Caki2 (cell line): ENCODE results near the gene KRT79. TPM values are rescaled to one million over a fixed set of nuclear protein-coding genes. Genes with fewer than 3 reads are reported as not detected.

Source experiments
- DNase-seq: peaks from one replicate; pipeline ENCODE4 v3.0.0-alpha.2; 2015; ENCODE audit warnings: low read depth
- in situ Hi-C: cut with HindIII; loops from 2 replicates; pipeline ENCODE4 v1.10.0; 2016; ENCODE audit warnings: low sequenced_read_pairs, low pct_unique_long_range_greater_than_20kb, mixed read lengths
- total RNA-seq: library from RNA; depleted of rRNA; stranded (reverse); fragments of >200 nt; shearing (Covaris generic); gene quantifications from 2 replicates; pipeline ENCODE4 v1.2.3, GENCODE V29; 2014; ENCODE audit warnings: low replicate concordance

Gene KRT79
- total RNA-seq, 1 experiment from 2014 or later, result not detected

DNA sequence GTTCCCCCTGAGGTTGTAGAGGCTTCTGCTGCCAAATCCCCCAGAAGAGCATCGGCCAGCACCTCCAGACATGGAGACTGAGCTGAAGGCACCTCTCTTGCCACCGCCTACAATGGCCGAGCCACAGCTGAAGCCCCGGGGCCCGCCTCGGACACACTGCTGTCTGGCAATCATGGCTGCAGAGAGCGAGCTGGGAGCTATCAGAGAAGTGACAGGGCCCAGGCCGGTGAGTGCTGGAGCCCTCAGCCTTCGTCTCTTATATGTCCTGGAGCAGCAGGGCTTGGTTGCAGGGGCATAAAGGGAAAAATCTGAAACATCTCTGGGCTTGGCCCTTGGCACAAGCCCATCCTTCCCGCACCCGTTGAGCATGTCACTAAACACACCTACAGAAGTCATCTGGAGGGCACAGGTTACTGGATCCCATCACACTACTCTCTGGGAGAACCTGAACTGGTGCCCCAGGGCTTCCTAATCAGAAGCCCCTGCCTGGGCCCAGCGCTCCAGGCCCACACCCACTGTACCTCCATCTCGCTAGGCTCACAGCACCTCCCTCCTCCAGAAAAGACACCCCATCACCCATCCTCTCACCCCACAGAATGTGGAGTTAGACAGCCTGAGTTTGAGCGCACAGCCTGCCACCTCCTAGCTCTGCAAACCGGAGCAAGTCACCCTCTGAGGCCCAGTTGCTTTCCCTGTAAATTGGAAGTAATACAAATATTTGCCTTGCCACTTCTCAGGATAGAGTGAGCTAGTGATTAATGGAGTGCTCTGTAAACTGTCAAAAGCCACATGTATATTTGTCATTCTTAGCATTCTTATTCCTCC is 20.0 kb downstream of the KRT79 start, which contains the start of gene KRT4:
TSS of gene KRT4 (minus strand) at position 232 of the 825 bp plus-strand sequence. CDS start at position 174, 58 bp downstream.
- in situ Hi-C loops, result no loop called here
- DNase-seq, result peak; percentile 19

DNA sequence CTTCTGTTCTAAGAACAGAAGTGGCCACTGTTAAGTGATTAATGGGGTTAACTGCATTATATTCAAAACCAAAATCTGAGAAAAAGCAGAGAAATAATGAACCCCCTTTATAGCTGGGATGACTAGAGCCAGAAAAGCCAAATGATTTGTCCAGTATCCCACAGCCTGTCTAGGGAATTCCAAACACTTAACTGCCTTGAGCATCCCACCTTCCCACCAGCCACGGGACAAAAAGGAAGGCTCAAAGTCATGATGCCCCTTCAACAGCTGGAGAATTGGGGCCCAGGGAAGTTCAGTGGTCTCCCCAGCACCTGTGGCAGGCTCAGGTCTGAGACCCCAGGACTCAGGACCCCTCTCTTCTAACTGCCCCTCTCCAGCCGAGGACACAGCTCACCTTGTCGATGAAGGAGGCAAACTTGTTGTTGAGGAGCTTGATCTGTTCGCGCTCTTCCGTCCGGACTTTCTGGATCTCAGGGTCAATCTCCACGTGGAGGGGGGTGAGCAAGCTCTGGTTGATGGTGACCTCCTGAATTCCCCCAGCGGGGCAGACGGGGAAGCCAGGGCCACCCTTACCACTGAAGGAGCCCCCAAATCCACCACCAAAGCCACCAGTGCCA is 20.8 kb downstream of the KRT79 start:
- in situ Hi-C loops, result no loop called here
- no peak for DNase-seq

DNA sequence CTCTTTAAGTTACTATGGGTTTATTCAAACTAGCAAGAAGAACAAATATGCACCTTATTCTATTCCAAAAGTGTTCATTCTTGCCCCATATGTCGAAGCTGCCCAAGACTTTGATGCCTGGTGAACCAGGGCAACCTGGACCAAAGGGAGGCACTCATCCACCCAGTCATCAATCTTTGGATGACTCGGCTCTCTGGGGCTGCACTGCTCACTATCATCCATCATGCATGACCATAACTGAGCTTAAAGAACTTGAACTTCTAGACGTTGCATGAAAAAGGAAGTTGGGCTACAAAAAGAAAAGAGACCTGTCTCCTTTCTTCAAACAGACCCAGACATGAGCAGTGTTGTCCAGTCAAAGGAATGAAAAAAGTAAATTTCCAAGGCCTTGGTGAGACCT is 21.4 kb downstream of the KRT79 start:
- in situ Hi-C loops, result no loop called here
- DNase-seq, result peak; percentile 43

DNA sequence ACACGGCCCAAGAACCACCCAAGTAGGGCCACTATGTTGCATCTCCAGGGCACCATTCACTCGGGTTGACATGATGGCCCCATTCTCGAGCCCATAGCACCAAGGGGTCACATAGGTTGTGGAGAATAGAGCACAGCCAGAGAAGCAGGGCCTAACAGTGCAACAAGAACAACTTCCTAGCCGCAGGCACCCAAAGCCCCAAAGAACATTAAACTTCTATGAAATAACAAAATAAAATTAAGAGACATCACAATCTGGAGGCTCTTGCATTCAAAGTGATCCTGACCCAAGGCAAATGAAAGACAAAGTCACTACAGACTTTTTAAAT is 22.1 kb downstream of the KRT79 start:
- in situ Hi-C loops, result no loop called here
- no peak for DNase-seq

DNA sequence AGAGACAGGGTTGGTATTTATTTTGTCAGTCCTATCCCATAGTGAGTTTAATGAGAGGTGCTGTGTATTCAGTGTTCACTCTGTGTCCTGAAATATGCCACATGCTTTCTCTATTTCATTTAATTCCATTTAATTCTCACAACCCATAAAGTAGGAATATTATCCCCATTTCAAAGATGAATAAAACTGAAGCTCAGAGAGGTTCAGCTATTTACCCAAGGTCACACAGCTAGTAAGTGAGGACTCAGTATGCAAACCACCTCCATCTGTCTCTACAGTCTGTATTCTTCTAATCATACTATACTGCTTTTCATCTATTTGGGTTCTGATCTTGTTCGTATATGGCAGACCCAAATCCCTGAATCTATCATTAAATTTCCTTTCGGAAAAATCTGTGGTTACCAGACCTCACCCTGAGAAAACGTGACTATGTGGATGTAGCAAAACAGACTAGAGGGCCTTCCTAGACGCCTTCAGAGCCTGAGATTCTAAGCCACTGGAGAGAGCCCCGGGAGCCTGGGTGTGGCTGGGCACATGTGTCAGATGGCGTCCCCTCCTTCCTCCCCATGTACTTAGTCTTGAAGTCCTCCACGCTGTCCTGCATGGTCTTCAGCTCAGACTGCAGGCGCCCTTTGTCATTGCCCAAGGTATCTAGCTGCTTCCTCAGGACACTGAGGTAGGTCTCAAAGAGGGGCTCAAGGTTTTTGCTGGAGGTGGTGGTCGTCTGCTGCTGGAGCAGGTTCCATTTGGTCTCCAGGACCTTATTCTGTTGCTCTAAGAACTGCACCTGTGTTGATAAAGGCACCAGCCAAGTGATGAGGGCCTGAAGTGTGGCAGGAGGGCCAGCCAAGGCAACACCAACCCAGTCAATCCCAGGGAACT is 22.7 kb downstream of the KRT79 start:
- in situ Hi-C loops, result no loop called here
- no peak for DNase-seq

DNA sequence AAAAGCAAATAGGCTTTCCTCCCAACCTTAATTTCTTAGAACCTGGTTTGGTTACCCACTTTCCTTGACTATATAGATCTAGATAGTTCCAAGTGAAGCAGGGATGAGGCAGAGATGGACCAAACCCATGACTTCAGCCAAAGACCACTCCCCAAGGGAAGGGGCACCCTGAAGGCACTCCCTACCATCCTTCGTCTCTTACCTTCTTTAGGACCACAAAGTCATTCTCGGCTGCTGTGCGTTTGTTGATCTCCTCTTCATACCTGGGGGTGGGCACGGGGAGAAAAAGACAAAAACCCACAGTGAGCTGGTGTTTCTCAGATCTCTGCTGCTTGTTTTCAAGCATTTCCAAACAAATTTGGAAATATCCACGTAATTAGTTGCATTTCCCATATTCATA is 23.6 kb downstream of the KRT79 start:
- in situ Hi-C loops, result no loop called here
- no peak for DNase-seq

DNA sequence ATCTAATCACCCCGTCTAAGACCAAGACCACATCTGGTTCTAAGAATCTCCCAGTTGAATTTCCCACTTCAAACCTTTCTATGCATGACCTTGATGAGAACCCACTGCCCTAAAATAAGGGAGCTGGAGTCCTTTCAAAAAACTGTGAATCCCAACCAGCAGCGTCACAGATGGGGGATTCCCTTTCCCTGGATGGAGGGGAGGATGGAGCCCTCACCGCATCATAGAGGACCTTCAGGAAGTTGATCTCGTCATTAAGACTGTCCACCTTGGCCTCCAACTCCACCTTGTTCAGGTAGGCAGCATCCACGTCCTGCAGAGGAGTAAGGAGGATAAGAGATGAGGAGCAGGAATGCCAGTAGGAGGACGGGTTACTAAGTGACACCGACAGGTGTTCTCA is 24.9 kb downstream of the KRT79 start:
- no peak for DNase-seq
- in situ Hi-C loops, result no loop called here

DNA sequence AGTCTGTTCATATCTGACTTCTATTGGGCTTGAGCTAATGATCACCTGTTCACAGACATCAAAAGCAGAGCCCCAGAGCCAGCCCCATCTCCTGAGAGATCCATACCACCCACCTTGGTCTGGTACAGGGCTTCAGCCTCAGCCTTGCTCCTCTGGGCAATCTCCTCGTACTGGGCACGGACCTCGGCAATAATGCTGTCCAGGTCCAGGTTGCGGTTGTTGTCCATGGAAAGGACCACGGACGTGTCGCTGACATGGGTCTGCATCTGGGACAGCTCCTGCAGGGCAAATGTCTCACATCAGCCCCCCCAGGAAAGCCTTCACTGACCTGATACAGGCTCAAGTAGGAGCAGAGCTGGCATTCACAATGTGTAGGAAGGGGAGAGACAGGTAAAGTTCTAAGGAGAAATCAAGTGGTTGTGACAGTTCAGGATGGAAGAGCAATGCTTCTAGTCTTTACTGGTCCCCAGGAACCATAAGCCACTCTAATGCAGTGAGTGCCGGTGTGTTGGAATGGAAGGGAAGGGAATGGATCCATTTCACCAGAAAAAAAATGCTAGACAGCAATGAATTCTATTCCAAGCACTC is 25.4 kb downstream of the KRT79 start:
- in situ Hi-C loops, result no loop called here
- no peak for DNase-seq

DNA sequence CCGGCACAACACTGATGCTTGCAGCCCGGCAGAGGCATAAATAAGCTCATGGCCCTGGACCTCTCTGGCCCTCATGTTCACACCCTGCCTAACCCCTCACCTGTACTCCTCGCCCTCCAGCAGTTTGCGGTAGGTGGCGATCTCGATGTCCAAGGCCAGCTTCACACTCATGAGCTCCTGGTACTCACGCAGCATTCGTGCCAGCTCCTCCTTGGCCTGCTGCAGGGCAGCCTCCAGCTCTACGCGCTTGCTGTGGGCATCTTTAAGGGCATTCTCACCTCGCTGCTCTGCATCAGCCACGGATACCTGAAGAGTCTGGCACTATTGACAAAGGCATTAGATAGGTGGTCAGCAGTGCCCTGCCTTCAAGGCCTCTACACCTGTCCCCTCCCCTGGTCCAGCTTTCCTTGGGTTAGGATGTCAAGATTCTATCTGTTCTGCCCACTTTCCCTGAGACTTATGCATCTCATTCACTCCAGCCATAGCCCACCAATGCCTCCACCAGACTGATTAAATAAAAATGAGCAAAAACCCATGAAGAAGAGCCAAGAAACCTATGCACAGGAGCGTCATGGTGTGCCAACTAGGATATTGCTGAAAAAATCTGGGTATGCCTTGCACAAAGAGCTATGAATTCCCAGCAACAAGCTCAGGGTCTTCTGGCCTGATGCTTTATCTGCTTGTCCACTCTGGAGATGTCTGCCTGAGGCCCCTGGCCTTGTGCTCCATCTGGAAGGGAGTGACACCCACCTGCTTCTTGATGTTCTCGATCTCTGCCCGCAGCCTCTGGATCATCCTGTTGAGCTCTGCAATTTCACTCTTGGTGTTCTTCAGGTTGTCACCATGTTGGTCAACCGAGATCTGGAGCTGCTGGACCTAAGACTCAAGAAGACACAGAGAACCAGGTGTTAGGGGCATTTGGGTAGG is 26.3 kb downstream of the KRT79 start:
- no peak for DNase-seq
- in situ Hi-C loops, result no loop called here

DNA sequence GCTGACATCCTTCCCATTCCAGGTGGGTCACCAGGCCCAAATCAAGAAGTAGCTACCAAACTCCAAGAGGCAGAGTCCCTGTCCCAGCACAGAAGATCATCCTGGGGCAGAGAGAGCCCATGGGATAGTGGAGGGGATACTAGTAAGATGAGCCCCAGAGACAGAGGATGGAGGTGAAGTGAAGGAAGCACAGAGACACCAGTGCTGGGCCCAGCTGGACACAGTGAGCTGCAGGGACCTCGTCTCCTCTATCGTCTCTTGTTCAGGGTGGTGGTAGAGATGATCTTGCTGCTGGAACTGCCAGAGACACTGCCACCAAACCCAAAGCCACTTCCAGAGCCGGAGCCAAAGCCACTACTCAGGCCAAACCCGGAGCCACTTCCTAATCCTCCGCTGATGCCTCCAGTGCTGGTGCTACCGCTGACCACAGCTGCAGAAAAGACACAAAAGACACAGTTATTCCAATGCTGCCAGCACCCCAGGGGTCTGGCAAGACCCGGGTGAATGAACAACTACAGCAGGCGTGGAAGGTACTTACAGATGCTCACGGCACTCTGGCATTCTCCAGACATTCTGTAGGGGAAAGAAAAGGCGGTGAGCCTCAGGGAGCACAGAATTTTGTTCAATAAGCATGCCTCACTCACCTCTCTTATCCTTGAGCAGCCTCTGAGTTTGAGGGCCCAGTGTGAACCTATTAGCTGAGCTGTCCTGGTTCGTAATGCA is 27.1 kb downstream of the KRT79 start:
- in situ Hi-C loops, result no loop called here
- no peak for DNase-seq

DNA sequence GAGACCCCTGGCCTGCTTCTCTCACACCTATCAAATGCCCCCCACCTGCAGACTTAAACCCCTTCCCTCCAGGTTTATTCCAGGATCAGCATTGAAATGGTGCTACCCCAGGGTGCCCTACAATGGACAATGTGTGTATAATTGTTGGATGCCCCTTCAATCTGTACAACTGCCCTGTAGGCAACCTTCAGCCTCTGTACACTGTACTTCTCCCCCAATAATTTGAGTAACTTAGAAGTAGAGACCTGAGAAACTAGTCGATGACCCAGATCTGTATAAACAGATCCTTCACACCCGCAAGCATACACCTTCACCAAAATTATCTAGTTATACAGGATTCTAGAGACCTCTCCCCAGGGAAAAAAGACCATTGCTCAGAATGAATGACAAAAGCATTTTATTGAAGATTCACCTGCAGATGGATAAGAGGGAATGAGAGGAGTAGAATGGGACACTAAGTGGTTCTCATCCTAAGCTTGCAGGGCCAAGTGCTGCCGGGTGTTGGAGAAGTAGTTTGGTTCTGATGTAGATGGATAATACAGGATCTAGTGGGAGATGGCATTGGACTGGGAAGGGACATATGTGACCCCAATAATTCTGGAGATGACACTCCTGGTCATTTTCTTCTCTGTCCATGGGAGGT is 27.8 kb downstream of the KRT79 start:
- no peak for DNase-seq
- in situ Hi-C loops, result no loop called here

DNA sequence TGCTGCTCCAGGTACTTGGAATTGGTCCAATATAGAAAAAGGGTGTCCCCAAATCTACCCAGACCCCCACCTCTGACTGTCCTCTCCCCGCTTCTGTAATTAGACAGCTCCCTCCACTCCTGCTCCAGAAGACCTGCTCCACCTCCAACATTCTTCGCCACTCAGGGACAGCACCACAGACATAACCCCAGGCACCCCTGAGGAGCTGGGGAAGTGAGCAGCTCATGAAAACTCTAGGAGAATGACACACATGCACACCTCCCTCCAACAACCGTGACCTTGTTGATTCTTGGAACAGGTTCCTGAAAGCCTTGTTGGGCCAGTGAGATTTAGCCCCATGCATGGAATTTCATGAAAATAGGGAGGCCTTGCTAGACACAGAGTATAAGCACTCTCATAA is 28.4 kb downstream of the KRT79 start:
- DNase-seq, result no peak
- in situ Hi-C loops, result no loop called here

DNA sequence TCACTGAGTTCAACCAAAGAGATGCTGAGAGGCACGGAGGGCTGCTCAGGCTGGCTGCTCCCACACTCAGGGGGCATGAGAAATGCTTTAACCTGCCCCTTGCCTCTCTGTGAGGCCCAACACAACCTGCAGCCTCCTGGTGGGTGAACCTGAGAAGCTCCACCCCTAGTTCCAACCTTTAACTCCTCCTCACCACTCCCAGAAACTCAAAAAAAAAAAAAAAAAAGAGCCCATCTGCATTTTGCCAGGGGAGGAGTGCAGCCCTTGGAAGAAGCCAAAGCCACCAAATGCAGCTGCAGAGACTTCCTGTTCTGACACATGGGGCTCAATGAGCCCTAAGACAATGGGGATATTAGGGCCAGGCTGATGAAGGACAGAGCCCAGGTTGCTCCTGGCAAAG is 29.1 kb downstream of the KRT79 start:
- DNase-seq, result peak; percentile 37
- in situ Hi-C loops, result no loop called here

DNA sequence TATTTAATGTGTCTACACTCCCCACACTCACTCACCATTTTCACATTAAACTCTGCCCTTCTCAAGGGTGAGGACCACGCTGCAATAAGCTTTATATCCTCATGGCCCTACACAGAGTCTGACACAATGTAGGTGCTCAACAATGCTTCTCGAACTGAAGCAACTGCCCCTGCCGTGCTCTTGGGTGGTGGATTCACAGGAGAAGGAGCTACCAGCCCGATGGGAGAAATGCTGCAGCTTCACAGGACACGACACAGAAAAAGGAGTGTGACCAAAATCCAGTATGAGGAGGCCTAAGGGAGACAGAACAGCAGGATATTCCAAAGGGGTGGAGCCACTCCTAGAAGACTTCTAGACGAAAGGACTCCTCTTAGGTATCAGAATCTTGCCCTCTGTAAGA is 31.7 kb downstream of the KRT79 start:
- no peak for DNase-seq
- in situ Hi-C loops, result no loop called here

DNA sequence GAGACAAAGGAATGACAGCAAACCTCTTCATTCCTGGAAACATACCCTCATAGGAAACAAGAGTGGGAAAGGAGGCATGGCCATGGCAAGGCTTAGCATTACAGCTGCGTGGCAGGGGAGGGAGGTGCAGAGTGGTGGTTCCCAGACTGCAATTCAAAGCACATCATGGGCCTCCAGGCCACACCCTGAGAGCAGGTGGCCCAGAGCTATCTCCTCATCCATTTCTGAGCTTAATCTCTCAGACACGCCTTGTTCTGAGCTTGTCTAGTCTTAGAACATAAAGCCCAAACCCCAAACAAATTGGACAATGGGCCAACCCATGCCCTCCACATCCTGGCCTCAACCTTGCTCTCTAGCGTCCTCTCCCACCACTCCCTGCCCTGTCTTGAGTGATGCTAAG is 32.3 kb downstream of the KRT79 start:
- in situ Hi-C loops, result no loop called here
- DNase-seq, result no peak

DNA sequence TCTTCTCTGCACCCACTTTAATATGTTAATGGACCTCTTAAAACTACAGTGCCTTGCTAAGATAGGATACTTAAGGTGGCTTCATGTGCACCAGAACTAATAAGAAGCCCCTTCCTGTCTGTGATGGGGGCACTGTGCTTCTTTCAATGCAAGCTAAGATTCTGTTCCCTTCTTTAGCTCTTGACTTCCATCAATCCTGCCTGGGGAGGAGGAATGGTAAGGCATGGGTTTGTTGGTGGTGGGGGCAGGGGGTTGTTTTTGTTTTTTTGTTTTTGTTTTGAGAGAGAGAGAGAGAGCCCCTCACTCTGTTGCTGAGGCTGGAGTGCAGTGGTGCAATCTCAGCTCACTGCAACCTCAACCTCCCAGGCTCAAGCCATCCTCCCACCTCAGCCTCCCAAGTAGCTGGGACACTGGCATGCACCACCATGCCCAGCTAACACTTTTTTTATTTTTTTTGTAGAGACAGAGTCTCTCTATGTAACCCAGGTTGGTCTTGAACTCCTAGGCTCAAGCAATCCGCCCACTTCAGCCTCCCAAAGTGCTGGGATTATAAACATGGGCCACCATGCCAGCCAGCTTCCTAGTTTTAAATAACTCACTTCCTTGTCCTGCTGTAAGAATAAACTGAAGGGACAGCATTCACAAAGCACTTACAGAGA is 33.7 kb downstream of the KRT79 start:
- in situ Hi-C loops, result no loop called here
- peak; percentile 22 for DNase-seq
